Thoracic aorta (tissue), 2 donors: Measurements from ENCODE around the gene CASQ1. TPM values are rescaled to one million over a fixed set of nuclear protein-coding genes. Genes with fewer than 3 reads are reported as not detected.

ENCODE experiments used
- ATAC-seq: fragments of 150-250 bp; one replicate; pipeline ENCODE4 v1.8.0; 2017; ENCODE audit warnings: low read depth; ENCODE audit not compliant: insufficient number of reproducible peaks, low FRiP score
- DNase-seq: peaks from one replicate; pipeline ENCODE4 v3.0.0-alpha.2; 2020; ENCODE audit warnings: low spot score
- H3K27ac ChIP-seq, 2 donors: fragments of 200-600 bp; sonication (generic); 1 replicate in 1 of 2; 2 replicates in 1 of 2; pipeline ENCODE4 v1.5.1; 2016; ENCODE audit warnings: mild to moderate bottlenecking in 2 of 2, moderate library complexity in 2 of 2
- H3K27me3 ChIP-seq: fragments of 200-600 bp; sonication (generic); replicated peaks from 2 replicates; pipeline ENCODE4 v1.6.0; 2016; ENCODE audit warnings: mild to moderate bottlenecking; ENCODE audit not compliant: insufficient read depth
- H3K36me3 ChIP-seq: fragments of 200-600 bp; sonication (generic); one replicate; pipeline ENCODE4 v1.5.1; 2016
- H3K4me1 ChIP-seq, 2 donors: fragments of 200-600 bp; sonication (generic); 1 replicate in 1 of 2; 2 replicates in 1 of 2; pipeline versions ENCODE4 v1.5.1 to v1.6.0; 2016; ENCODE audit warnings: low read depth in 2 of 2, mild to moderate bottlenecking in 1 of 2; ENCODE audit not compliant: control insufficient read depth in 1 of 2
- H3K4me3 ChIP-seq: fragments of 200-600 bp; sonication (generic); 2 replicates; pipeline ENCODE4 v1.5.1; 2016; ENCODE audit warnings: mild to moderate bottlenecking
- H3K9me3 ChIP-seq: fragments of 200-600 bp; sonication (generic); 2 replicates; pipeline ENCODE4 v1.5.1; 2016
- CTCF ChIP-seq: fragments of 200-600 bp; sonication (generic); IDR thresholded peaks from one replicate; pipeline ENCODE4 v1.5.1; 2019; ENCODE audit warnings: antibody characterized with exemption
- total RNA-seq, 2 donors: library from RNA; depleted of rRNA; stranded (reverse); fragments of >200 nt; gene quantifications; one replicate each; pipeline versions ENCODE4 v1.1.0 to v1.2.3, GENCODE V29; 2016

Gene CASQ1
- total RNA-seq, 2 donors from 2014 or later, result 6.0 to 10.7 TPM

- peak overlapping the region in 1 of 2 donors; percentile 29 for H3K27ac ChIP-seq
- peaks cover 8 to 42% of the 10 kb centered on the region in 2 donors for H3K4me1 ChIP-seq
- ATAC-seq (no peak), DNase-seq (no peak)
- no peak for TF ChIP-seq CTCF
- H3K36me3 ChIP-seq, result no peaks in the 10 kb centered on the region
- H3K9me3 ChIP-seq, result no peaks in the 10 kb centered on the region
- no peak overlapping the region for H3K4me3 ChIP-seq
- no peaks in the 10 kb centered on the region for H3K27me3 ChIP-seq
Measured at GRCh38 chr1:160251011-160251410, 60.6 kb downstream of the CASQ1 start.

Other genes with a start within 250 kb of the CASQ1 start
- under 1 TPM in 1 of 2 donors, not detected in 1; 0.99 TPM for gene IGSF9, start 245.0 kb upstream of the CASQ1 start, total RNA-seq
- gene SLAMF9, start 236.3 kb upstream of the CASQ1 start, total RNA-seq, result not detected
- gene PIGM, start 158.6 kb upstream of the CASQ1 start, total RNA-seq, result 1 to 10 TPM; 5.0 to 6.8 TPM
- not detected for gene KCNJ10, start 120.4 kb upstream of the CASQ1 start, total RNA-seq
- under 1 TPM in 1 of 2 donors, not detected in 1; 0.95 TPM for gene KCNJ9, start 109.0 kb upstream of the CASQ1 start, total RNA-seq
- 10 to 100 TPM; 29.6 to 40.8 TPM for gene IGSF8, start 92.0 kb upstream of the CASQ1 start, total RNA-seq
- gene ATP1A2, start 74.8 kb upstream of the CASQ1 start, total RNA-seq, result 100 to 1,000 TPM in 1 of 2 donors, 10 to 100 TPM in 1; 86.0 to 146 TPM
- 1 to 10 TPM in 1 of 2 donors, under 1 TPM in 1; 0.68 to 1.1 TPM for gene ATP1A4, start 39.0 kb upstream of the CASQ1 start, total RNA-seq
- gene PEA15, start 14.8 kb downstream of the CASQ1 start, total RNA-seq, result 100 to 1,000 TPM; 131 to 194 TPM
- gene DCAF8, start 72.0 kb downstream of the CASQ1 start, total RNA-seq, result 100 to 1,000 TPM; 124 to 167 TPM
- 10 to 100 TPM; 42.8 to 45.4 TPM for gene PEX19, start 94.6 kb downstream of the CASQ1 start, total RNA-seq
- 100 to 1,000 TPM; 114 to 162 TPM for gene COPA, start 152.7 kb downstream of the CASQ1 start, total RNA-seq
- 10 to 100 TPM; 49.4 to 67.1 TPM for gene NCSTN, start 152.8 kb downstream of the CASQ1 start, total RNA-seq
- gene NHLH1, start 176.5 kb downstream of the CASQ1 start, total RNA-seq, result under 1 TPM in 1 of 2 donors, not detected in 1; 0.14 TPM
- 1 to 10 TPM in 1 of 2 donors, under 1 TPM in 1; 0.27 to 1.3 TPM for gene VANGL2, start 210.0 kb downstream of the CASQ1 start, total RNA-seq